Measurements from ENCODE around the gene ZNF576.
"Not testable (repeated sequence)": the region's sequence is repeated elsewhere in the genome, so short reads cannot be mapped to it uniquely, and the experiment has no call there.

Gene ZNF576

DNA sequence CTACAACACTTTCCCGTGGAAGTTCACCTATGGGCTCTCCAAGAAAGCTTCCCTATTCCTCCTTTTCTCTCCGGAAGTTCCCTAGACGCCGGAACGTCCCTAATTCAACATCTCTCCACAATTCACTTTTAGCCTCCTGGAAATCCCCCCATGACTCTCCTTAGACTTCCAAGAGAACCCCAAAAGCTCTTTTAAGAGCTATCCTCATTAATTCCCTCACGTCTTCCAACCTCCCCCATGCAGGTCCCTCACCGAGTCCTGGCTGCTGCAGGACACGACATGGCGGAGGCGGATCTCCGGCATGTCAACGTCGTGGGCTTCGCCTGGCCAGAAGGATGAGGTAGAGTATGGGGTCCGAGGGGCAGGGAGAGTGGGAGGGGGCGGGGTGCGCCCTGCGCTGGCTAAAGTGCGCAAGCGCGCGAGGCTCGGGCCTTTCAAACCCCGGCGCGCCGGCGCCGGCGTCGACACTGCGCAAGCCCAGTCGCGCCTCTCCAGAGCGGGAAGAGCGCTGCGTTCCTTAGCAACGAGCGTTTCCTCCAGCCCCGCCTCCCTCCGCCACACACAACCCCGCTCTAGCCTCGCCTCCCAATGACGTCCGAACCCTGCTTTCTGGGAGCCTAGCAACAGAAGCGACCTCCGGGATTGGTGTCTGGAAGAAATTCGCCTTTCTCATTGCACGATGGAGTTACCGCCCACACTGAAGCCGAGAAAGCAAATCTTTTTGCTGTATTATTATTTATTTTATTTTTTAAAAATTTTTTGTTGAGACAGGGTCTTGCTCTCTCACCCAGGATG lies 21.0 kb upstream of the ZNF576 start, which contains the start of the genes PINLYP and XRCC1:
TSS of gene PINLYP (plus strand) at position 646 of the 795 bp plus-strand sequence. CDS start 1,391 bp downstream, outside the sequence.
TSS of gene XRCC1 (minus strand) at position 372 of the 795 bp plus-strand sequence. CDS start at position 303, 69 bp downstream.
- Histone ChIP-seq H3K36me3 (ENCODE audit: control insufficient read depth, insufficient read depth, low read length) (no peaks in the 10 kb centered on the region), H3K27me3 (ENCODE audit: control insufficient read depth, insufficient read depth, low read length) (no peaks in the 10 kb centered on the region), H3K4me3 (ENCODE audit: low read length) (peak within 1 kb of the TSS; percentile 78; the same call in 1 of the 2 replicates), H3K9me3 (ENCODE audit: control insufficient read depth, insufficient read depth, low read length) (no peaks in the 10 kb centered on the region), H3K4me1 (ENCODE audit: control insufficient read depth, insufficient read depth, low read length) (0 out of 2 replicates have a peak, but pooled peaks cover 2% of the 10 kb centered on the region), H3K27ac (ENCODE audit: low read length) (no peak within 1 kb of the TSS)
- DNase-seq (ENCODE audit: low read depth, low spot score): peak; percentile 98
- WGBS (ENCODE audit: insufficient coverage, insufficient read length): no CpG with 5 or more reads among the region's 51 CpGs

DNA sequence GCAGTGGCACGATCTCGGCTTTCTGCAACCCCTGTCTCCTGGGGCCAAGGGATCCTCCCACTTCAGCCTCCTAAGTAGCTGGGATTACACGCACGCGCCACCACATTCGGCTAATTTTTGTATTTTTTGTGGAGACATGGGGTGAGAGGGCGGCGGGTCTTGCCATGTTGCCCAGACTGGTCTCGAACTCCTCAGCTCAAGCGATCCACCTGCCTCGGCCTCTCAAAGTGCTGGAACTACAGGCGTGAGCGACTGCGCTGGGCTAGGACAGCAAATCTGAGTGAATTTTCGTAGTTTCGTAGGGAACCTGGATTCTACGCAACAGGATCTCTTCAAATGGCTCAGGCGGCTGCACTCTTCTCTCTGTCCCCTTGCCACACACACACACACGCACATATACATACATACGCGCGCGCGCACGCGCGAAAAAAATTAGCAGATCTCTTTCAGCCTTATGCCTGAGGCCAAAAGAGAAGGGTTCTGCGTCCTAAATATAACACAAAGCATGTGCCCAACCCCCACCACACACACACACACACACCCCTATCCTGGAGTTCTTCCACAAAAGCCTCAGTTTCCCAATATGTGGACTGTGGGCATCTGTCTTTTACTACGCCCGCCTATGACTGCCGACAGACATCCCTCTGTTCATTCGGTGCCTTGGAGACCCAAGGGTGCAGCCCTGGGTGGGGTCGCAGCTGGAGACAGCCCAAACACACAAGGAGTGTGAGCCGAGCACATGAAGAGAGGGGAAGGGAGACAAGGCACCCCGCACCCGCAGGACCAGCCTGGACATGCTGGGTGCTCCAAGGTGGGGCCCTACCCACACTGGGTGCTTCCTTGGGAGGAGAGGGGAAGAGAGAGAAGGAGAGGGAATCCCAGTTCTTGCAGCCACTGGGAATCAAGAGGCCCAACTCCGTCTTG lies 20.2 kb upstream of the ZNF576 start:
- WGBS (ENCODE audit: insufficient coverage, insufficient read length): no CpG with 5 or more reads among the region's 37 CpGs
- Histone ChIP-seq H3K27ac (ENCODE audit: low read length) (no peak overlapping the region), H3K4me3 (ENCODE audit: low read length) (peak overlapping the region; percentile 7; the same call in 1 of the 2 replicates), H3K27me3 (ENCODE audit: control insufficient read depth, insufficient read depth, low read length) (no peaks in the 10 kb centered on the region), H3K4me1 (ENCODE audit: control insufficient read depth, insufficient read depth, low read length) (0 out of 2 replicates have a peak, but pooled peaks cover 2% of the 10 kb centered on the region), H3K36me3 (ENCODE audit: control insufficient read depth, insufficient read depth, low read length) (no peaks in the 10 kb centered on the region), H3K9me3 (ENCODE audit: control insufficient read depth, insufficient read depth, low read length) (no peaks in the 10 kb centered on the region)
- no peak for DNase-seq (ENCODE audit: low read depth, low spot score)

- 100% methylated on average over 1 of the region's 3 CpGs for WGBS (ENCODE audit: insufficient coverage, insufficient read length)
- Histone ChIP-seq H3K27ac (ENCODE audit: low read length) (no peak overlapping the region), H3K27me3 (ENCODE audit: control insufficient read depth, insufficient read depth, low read length) (no peaks in the 10 kb centered on the region), H3K36me3 (ENCODE audit: control insufficient read depth, insufficient read depth, low read length) (no peaks in the 10 kb centered on the region), H3K9me3 (ENCODE audit: control insufficient read depth, insufficient read depth, low read length) (no peaks in the 10 kb centered on the region), H3K4me1 (ENCODE audit: control insufficient read depth, insufficient read depth, low read length) (0 out of 2 replicates have a peak, but pooled peaks cover 2% of the 10 kb centered on the region), H3K4me3 (ENCODE audit: low read length) (no peak overlapping the region)
- DNase-seq (ENCODE audit: low read depth, low spot score): no peak
These were observed 17.6 kb upstream of the ZNF576 start for GRCh38 chr19:43578787-43579186.

GRCh38 chr19:43581467-43581866 lies 14.9 kb upstream of the ZNF576 start:
- 0 out of 2 replicates have a peak, but pooled peaks cover under 1% of the 10 kb centered on the region for H3K4me1 ChIP-seq (ENCODE audit: control insufficient read depth, insufficient read depth, low read length)
- WGBS (ENCODE audit: insufficient coverage, insufficient read length): no CpG with 5 or more reads among the region's 7 CpGs
- no peak overlapping the region for H3K27ac ChIP-seq (ENCODE audit: low read length)
- H3K27me3 ChIP-seq (ENCODE audit: control insufficient read depth, insufficient read depth, low read length): no peaks in the 10 kb centered on the region
- H3K36me3 ChIP-seq (ENCODE audit: control insufficient read depth, insufficient read depth, low read length): no peaks in the 10 kb centered on the region
- DNase-seq (ENCODE audit: low read depth, low spot score): no peak
- no peaks in the 10 kb centered on the region for H3K9me3 ChIP-seq (ENCODE audit: control insufficient read depth, insufficient read depth, low read length)
- no peak overlapping the region for H3K4me3 ChIP-seq (ENCODE audit: low read length)

GRCh38 chr19:43582495-43582894 lies 13.9 kb upstream of the ZNF576 start:
- no peaks in the 10 kb centered on the region for H3K27me3 ChIP-seq (ENCODE audit: control insufficient read depth, insufficient read depth, low read length)
- WGBS (ENCODE audit: insufficient coverage, insufficient read length): no CpG with 5 or more reads among the region's 2 CpGs
- H3K4me3 ChIP-seq (ENCODE audit: low read length): no peak overlapping the region
- no peaks in the 10 kb centered on the region for H3K9me3 ChIP-seq (ENCODE audit: control insufficient read depth, insufficient read depth, low read length)
- H3K36me3 ChIP-seq (ENCODE audit: control insufficient read depth, insufficient read depth, low read length): no peaks in the 10 kb centered on the region
- no peak for DNase-seq (ENCODE audit: low read depth, low spot score)
- H3K4me1 ChIP-seq (ENCODE audit: control insufficient read depth, insufficient read depth, low read length): no peaks in the 10 kb centered on the region
- H3K27ac ChIP-seq (ENCODE audit: low read length): no peak overlapping the region

DNA sequence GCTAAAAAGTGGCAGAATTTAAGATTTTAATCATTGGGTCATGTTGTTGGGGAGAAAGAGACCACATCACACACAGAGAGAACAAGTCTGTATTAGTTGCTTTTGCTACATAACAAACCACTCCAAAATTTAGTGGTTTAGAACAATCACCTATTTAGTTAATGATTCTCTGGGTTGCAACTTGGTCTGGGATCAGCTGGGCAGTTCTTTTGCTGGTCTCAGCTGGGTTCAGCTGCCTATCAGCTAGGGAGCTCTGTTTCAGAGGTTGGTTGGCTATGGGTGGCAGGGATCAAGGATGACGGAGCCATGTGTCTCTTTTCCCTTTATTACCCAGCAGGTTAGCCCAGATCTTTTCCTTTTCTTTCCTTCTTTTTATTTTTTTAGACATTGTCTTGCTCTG lies 11.9 kb upstream of the ZNF576 start:
- Histone ChIP-seq H3K9me3 (ENCODE audit: control insufficient read depth, insufficient read depth, low read length) (no peaks in the 10 kb centered on the region), H3K4me1 (ENCODE audit: control insufficient read depth, insufficient read depth, low read length) (no peaks in the 10 kb centered on the region), H3K27me3 (ENCODE audit: control insufficient read depth, insufficient read depth, low read length) (no peaks in the 10 kb centered on the region), H3K36me3 (ENCODE audit: control insufficient read depth, insufficient read depth, low read length) (no peaks in the 10 kb centered on the region), H3K4me3 (ENCODE audit: low read length) (no peak overlapping the region), H3K27ac (ENCODE audit: low read length) (no peak overlapping the region)
- no CpG with 5 or more reads among the region's 1 CpG for WGBS (ENCODE audit: insufficient coverage, insufficient read length)
- DNase-seq (ENCODE audit: low read depth, low spot score): no peak

- H3K4me1 ChIP-seq (ENCODE audit: control insufficient read depth, insufficient read depth, low read length): no peaks in the 10 kb centered on the region
- no peak overlapping the region for H3K27ac ChIP-seq (ENCODE audit: low read length)
- H3K36me3 ChIP-seq (ENCODE audit: control insufficient read depth, insufficient read depth, low read length): no peaks in the 10 kb centered on the region
- H3K4me3 ChIP-seq (ENCODE audit: low read length): no peak overlapping the region
- H3K9me3 ChIP-seq (ENCODE audit: control insufficient read depth, insufficient read depth, low read length): no peaks in the 10 kb centered on the region
- no CpG with 5 or more reads among the region's 2 CpGs for WGBS (ENCODE audit: insufficient coverage, insufficient read length)
- H3K27me3 ChIP-seq (ENCODE audit: control insufficient read depth, insufficient read depth, low read length): no peaks in the 10 kb centered on the region
- DNase-seq (ENCODE audit: low read depth, low spot score): no peak
These were observed 10.0 kb upstream of the ZNF576 start for GRCh38 chr19:43586346-43586745.

- not testable (repeated sequence) for H3K4me3 ChIP-seq (ENCODE audit: low read length); H3K27me3 ChIP-seq (ENCODE audit: control insufficient read depth, insufficient read depth, low read length); H3K27ac ChIP-seq (ENCODE audit: low read length); H3K4me1 ChIP-seq (ENCODE audit: control insufficient read depth, insufficient read depth, low read length); H3K9me3 ChIP-seq (ENCODE audit: control insufficient read depth, insufficient read depth, low read length); DNase-seq (ENCODE audit: low read depth, low spot score); H3K36me3 ChIP-seq (ENCODE audit: control insufficient read depth, insufficient read depth, low read length)
- WGBS (ENCODE audit: insufficient coverage, insufficient read length): no CpG with 5 or more reads among the region's 3 CpGs
These were observed 9.4 kb upstream of the ZNF576 start for GRCh38 chr19:43587029-43587428.

GRCh38 chr19:43589277-43589676 lies 7.1 kb upstream of the ZNF576 start:
- Histone ChIP-seq H3K4me3 (ENCODE audit: low read length) (no peak overlapping the region), H3K4me1 (ENCODE audit: control insufficient read depth, insufficient read depth, low read length) (no peaks in the 10 kb centered on the region), H3K9me3 (ENCODE audit: control insufficient read depth, insufficient read depth, low read length) (no peaks in the 10 kb centered on the region), H3K27ac (ENCODE audit: low read length) (no peak overlapping the region), H3K36me3 (ENCODE audit: control insufficient read depth, insufficient read depth, low read length) (peaks cover 15% of the 10 kb centered on the region), H3K27me3 (ENCODE audit: control insufficient read depth, insufficient read depth, low read length) (no peaks in the 10 kb centered on the region)
- WGBS (ENCODE audit: insufficient coverage, insufficient read length): no CpG with 5 or more reads among the region's 5 CpGs
- no peak for DNase-seq (ENCODE audit: low read depth, low spot score)

DNA sequence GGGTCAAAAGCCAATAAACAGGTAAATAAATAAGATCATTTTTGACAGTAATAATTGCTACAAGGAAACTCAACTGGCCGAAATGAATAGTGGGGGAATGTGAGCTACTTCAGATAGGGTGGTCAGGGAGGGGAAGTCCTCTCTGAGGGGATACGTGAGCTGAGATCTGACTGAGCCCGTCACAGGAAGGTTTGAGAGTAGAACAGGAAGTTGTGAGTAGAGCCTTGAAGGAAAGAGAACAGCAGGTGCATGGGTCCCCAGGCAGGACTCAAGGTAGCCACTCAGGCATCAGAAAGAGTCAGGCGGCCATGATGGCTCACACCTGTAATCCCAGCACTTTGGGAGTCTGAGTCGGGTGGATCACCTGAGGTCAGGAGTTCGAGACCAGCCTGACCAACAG lies 6.7 kb upstream of the ZNF576 start:
- H3K36me3 ChIP-seq (ENCODE audit: control insufficient read depth, insufficient read depth, low read length): peaks cover 15% of the 10 kb centered on the region
- no peak for DNase-seq (ENCODE audit: low read depth, low spot score)
- H3K27ac ChIP-seq (ENCODE audit: low read length): no peak overlapping the region
- no peak overlapping the region for H3K4me3 ChIP-seq (ENCODE audit: low read length)
- WGBS (ENCODE audit: insufficient coverage, insufficient read length): no CpG with 5 or more reads among the region's 6 CpGs
- H3K4me1 ChIP-seq (ENCODE audit: control insufficient read depth, insufficient read depth, low read length): no peaks in the 10 kb centered on the region
- no peaks in the 10 kb centered on the region for H3K27me3 ChIP-seq (ENCODE audit: control insufficient read depth, insufficient read depth, low read length)
- no peaks in the 10 kb centered on the region for H3K9me3 ChIP-seq (ENCODE audit: control insufficient read depth, insufficient read depth, low read length)
